GM12878 (cell line): ENCODE results near the gene VASH1.

ENCODE experiments used
- CREB1 ChIP-seq: IDR thresholded peaks from 2 replicates; pipeline ENCODE4 v1.6.1; 2012; ENCODE audit warnings: low read depth, mild to moderate bottlenecking, inconsistent platforms
- CTCF ChIP-seq, 3 experiments: IDR thresholded peaks in 2 of 3; conservative IDR thresholded peaks in 1 of 3; 2 replicates each; pipeline ENCODE4 v1.5.1; 2011; ENCODE audit warnings: low read depth in 3 of 3, low read length in 3 of 3, mild to moderate bottlenecking in 3 of 3, control low read depth in 2 of 3, moderate library complexity in 2 of 3, inconsistent platforms in 1 of 3, mixed read lengths in 1 of 3; ENCODE audit not compliant: control insufficient read depth in 2 of 3, insufficient read depth in 1 of 3; ENCODE audit errors: extremely low read depth in 1 of 3
- HDAC2 ChIP-seq: fragments of 200-600 bp; sonication (generic); IDR thresholded peaks from 2 replicates; pipeline ENCODE4 v1.6.1; 2017
- POLR2AphosphoS5 ChIP-seq: IDR thresholded peaks from 2 replicates; pipeline ENCODE4 v1.6.1; 2011; ENCODE audit warnings: mild to moderate bottlenecking, low read length, inconsistent platforms
- RELA ChIP-seq: fragments of 450-650 bp; IDR thresholded peaks from 2 replicates; pipeline ENCODE4 v1.8.0; 2014; ENCODE audit warnings: borderline replicate concordance; ENCODE audit not compliant: partially characterized antibody
- TCF7 ChIP-seq: IDR thresholded peaks from 2 replicates; pipeline ENCODE4 v1.6.1; 2014; ENCODE audit warnings: antibody characterized with exemption, borderline replicate concordance
- ZNF217 ChIP-seq: fragments of 450-650 bp; IDR thresholded peaks from 2 replicates; pipeline ENCODE4 v1.6.1; 2017; ENCODE audit warnings: antibody characterized with exemption, mild to moderate bottlenecking

- no peak for TF ChIP-seq TCF7
- TF ChIP-seq RELA, result no peak
- no peak for TF ChIP-seq ZNF217
- no peak for TF ChIP-seq CREB1
- no peak for TF ChIP-seq CTCF (IDR thresholded peaks at IDR 0.05 in 2 of 3, conservative IDR thresholded peaks at IDR 0.05 in 1 of 3; ENCODE audit: control insufficient read depth in 2 of 3, extremely low read depth in 1 of 3, insufficient read depth in 1 of 3, low read depth in 3 of 3, low read length in 3 of 3)
- no peak for TF ChIP-seq POLR2AphosphoS5
- no peak for TF ChIP-seq HDAC2
Observed at GRCh38 chr14:76729258-76729657, 32.0 kb upstream of the VASH1 start.
